Osteocyte (in vitro differentiated cells): ENCODE measurements around the gene ZNF506. TPM values are rescaled to one million over a fixed set of nuclear protein-coding genes. Genes with fewer than 3 reads are reported as not detected.
A peak's percentile ranks its signal among the peaks of the same experiment; 100 is the strongest.
"Not testable (repeated sequence)": the region's sequence is repeated elsewhere in the genome, so short reads cannot be mapped to it uniquely, and the experiment has no call there.

Experiments used
- DNase-seq: peaks from one replicate; pipeline ENCODE4 v3.0.0; 2021; ENCODE audit warnings: mixed read lengths; ENCODE audit not compliant: unreplicated experiment; ENCODE audit errors: extremely low spot score
- H3K27ac Mint-ChIP-seq: one replicate; pipeline ENCODE4 v1.8.0; 2021; ENCODE audit warnings: mild to moderate bottlenecking, mixed read lengths; ENCODE audit not compliant: unreplicated experiment
- H3K27me3 Mint-ChIP-seq: one replicate; pipeline ENCODE4 v1.8.0; 2021; ENCODE audit warnings: mixed read lengths; ENCODE audit not compliant: unreplicated experiment
- H3K36me3 Mint-ChIP-seq: one replicate; pipeline ENCODE4 v1.8.0; 2021; ENCODE audit warnings: mixed read lengths; ENCODE audit not compliant: unreplicated experiment
- H3K4me1 Mint-ChIP-seq: one replicate; pipeline ENCODE4 v1.8.0; 2021; ENCODE audit warnings: mixed read lengths; ENCODE audit not compliant: unreplicated experiment
- H3K4me3 Mint-ChIP-seq: one replicate; pipeline ENCODE4 v1.8.0; 2021; ENCODE audit warnings: mild to moderate bottlenecking, moderate library complexity, mixed read lengths; ENCODE audit not compliant: unreplicated experiment
- H3K9me3 Mint-ChIP-seq: one replicate; pipeline ENCODE4 v1.8.0; 2021; ENCODE audit warnings: mixed read lengths; ENCODE audit not compliant: unreplicated experiment
- CTCF ChIP-seq: fragments of 200-600 bp; sonication (generic); IDR thresholded peaks from 2 replicates; pipeline ENCODE4 v1.5.0; 2021; ENCODE audit warnings: antibody characterized with exemption, mild to moderate bottlenecking, moderate library complexity
- long read RNA-seq: library from polyadenylated mRNA; unstranded; transcript quantifications from one replicate; pipeline ENCODE4 v2.0.0, GENCODE V29; 2021
- total RNA-seq: library from RNA; stranded (reverse); gene quantifications from 2 replicates; pipeline ENCODE4 v1.2.1, GENCODE V29; 2021

Gene ZNF506
- total RNA-seq, result 7.8 and 10.5 TPM in 2 replicates
- long read RNA-seq, full-length matches to known transcripts, result 19 of 22 reads
- long read RNA-seq, partial matches to known transcripts, result 1 of 22 reads
- long read RNA-seq, other reads (novel, unspliced or antisense), result 2 of 22 reads

- TF ChIP-seq CTCF, result no peak
- Mint-ChIP-seq H3K9me3 (peaks cover 23% of the 10 kb centered on the region), H3K27ac (peak within 1 kb of the TSS; percentile 98), H3K4me1 (peaks cover 3% of the 10 kb centered on the region), H3K4me3 (peak within 1 kb of the TSS; percentile 90), H3K27me3 (no peaks in the 10 kb centered on the region), H3K36me3 (peaks cover 29% of the 10 kb centered on the region)
- DNase-seq, result peak; percentile 96
These were observed at the start of gene ZNF506 for GRCh38 chr19:19821366-19821951. Gene ZNF506, minus strand, starts transcription at chr19:19821750. Its CDS starts 147 bp downstream, at chr19:19821603.

GRCh38 chr19:19870086-19870485 is 48.5 kb upstream of the ZNF506 start:
- H3K4me3 Mint-ChIP-seq, H3K27me3 Mint-ChIP-seq, H3K27ac Mint-ChIP-seq, DNase-seq: not testable (repeated sequence)
- H3K4me1 Mint-ChIP-seq, result peaks cover 18% of the 10 kb centered on the region
- peaks cover 12% of the 10 kb centered on the region for H3K9me3 Mint-ChIP-seq
- peaks cover 47% of the 10 kb centered on the region for H3K36me3 Mint-ChIP-seq

- Mint-ChIP-seq H3K36me3 (peaks cover 24% of the 10 kb centered on the region), H3K4me3 (peak overlapping the region; percentile 100), H3K9me3 (peaks cover 16% of the 10 kb centered on the region), H3K4me1 (peaks cover 18% of the 10 kb centered on the region), H3K27ac (peak overlapping the region; percentile 100), H3K27me3 (no peaks in the 10 kb centered on the region)
- no peak for TF ChIP-seq CTCF
- no peak for DNase-seq
These were observed 45.2 kb upstream of the ZNF506 start for GRCh38 chr19:19866611-19867248.

- Mint-ChIP-seq H3K27ac (peak within 1 kb of the TSS; percentile 100), H3K9me3 (peaks cover 15% of the 10 kb centered on the region), H3K27me3 (no peaks in the 10 kb centered on the region), H3K36me3 (peaks cover 17% of the 10 kb centered on the region), H3K4me1 (peaks cover 18% of the 10 kb centered on the region), H3K4me3 (peak within 1 kb of the TSS; percentile 100)
- no peak for TF ChIP-seq CTCF
- DNase-seq, result peak; percentile 97
These were observed 44.4 kb upstream of the ZNF506 start, which contains the start of gene ZNF253 for GRCh38 chr19:19865750-19866610. Gene ZNF253, plus strand, starts transcription at chr19:19865882. Its CDS starts 115 bp downstream, at chr19:19865997.

GRCh38 chr19:19860756-19861390 is 39.3 kb upstream of the ZNF506 start:
- no peaks in the 10 kb centered on the region for H3K36me3 Mint-ChIP-seq
- peaks cover 2% of the 10 kb centered on the region for H3K4me1 Mint-ChIP-seq
- H3K4me3 Mint-ChIP-seq, result no peak overlapping the region
- no peak for TF ChIP-seq CTCF
- no peak for DNase-seq
- peaks cover 18% of the 10 kb centered on the region for H3K9me3 Mint-ChIP-seq
- no peak overlapping the region for H3K27ac Mint-ChIP-seq
- H3K27me3 Mint-ChIP-seq, result no peaks in the 10 kb centered on the region
